PC-3 (cell line): ENCODE data around the gene KLF5. TPM values are rescaled to one million over a fixed set of nuclear protein-coding genes. Genes with fewer than 3 reads are reported as not detected.
A peak's percentile ranks its signal among the peaks of the same experiment; 100 is the strongest.

Source experiments
- ATAC-seq: fragments of 200-7000 bp; cut with Tn5 transposase; 2 replicates; pipeline ENCODE4 v1.9.1; 2020; ENCODE audit warnings: mild to moderate bottlenecking, moderate library complexity
- BruUV-seq: library from RNA; stranded (reverse); fragments of 400-500 nt; replicated peaks from 2 replicates; lab custom pipeline; 2021; lab: Mats Ljungman, UMichigan
- CTCF ChIA-PET: fragments of 300-600 bp; sonication (Branson Sonifier 250); formaldehyde crosslinking; loops from one replicate; lab custom pipeline; 2022; ENCODE audit warnings: antibody characterized with exemption; lab: Charles Lee
- POLR2A ChIA-PET: fragments of 300-600 bp; sonication (Branson Sonifier 250); formaldehyde crosslinking; loops from one replicate; lab custom pipeline; 2022; ENCODE audit warnings: antibody characterized with exemption; ENCODE audit not compliant: unreplicated experiment; lab: Charles Lee
- DNase-seq: peaks from one replicate; pipeline ENCODE4 v3.0.0-alpha.2; 2015
- H2AFZ ChIP-seq: fragments of 300-600 bp; sonication (generic); 2 replicates; pipeline ENCODE4 v1.6.0; 2016; ENCODE audit warnings: antibody characterized with exemption, low read length
- H3F3A ChIP-seq: fragments of 300-600 bp; sonication (generic); one replicate; pipeline ENCODE4 v1.6.0; 2017; ENCODE audit warnings: antibody characterized with exemption, low read length, control low read depth, mild to moderate bottlenecking; ENCODE audit not compliant: unreplicated experiment
- H3K27ac ChIP-seq: fragments of 300-600 bp; sonication (generic); 2 replicates; pipeline ENCODE4 v1.5.1; 2016; ENCODE audit warnings: mild to moderate bottlenecking, low read length
- H3K27me3 ChIP-seq: fragments of 300-600 bp; sonication (generic); 2 replicates; pipeline ENCODE4 v1.6.1; 2016; ENCODE audit warnings: low read length, mixed read lengths
- H3K36me3 ChIP-seq: fragments of 300-600 bp; sonication (generic); 2 replicates; pipeline ENCODE4 v1.6.1; 2016; ENCODE audit warnings: low read depth, mixed run types, low read length, mixed read lengths
- H3K4me1 ChIP-seq: fragments of 300-600 bp; sonication (generic); 2 replicates; pipeline ENCODE4 v1.5.1; 2016; ENCODE audit warnings: low read length; ENCODE audit not compliant: insufficient read depth
- H3K4me2 ChIP-seq: fragments of 300-600 bp; sonication (generic); 2 replicates; pipeline ENCODE4 v1.6.0; 2016; ENCODE audit warnings: low read length
- H3K4me3 ChIP-seq: fragments of 300-600 bp; sonication (generic); 2 replicates; pipeline ENCODE4 v1.5.1; 2016; ENCODE audit warnings: mild to moderate bottlenecking, low read length, mixed read lengths
- H3K79me2 ChIP-seq: fragments of 300-600 bp; sonication (generic); 2 replicates; pipeline ENCODE4 v1.6.1; 2017; ENCODE audit warnings: low read length, mixed read lengths
- H3K9ac ChIP-seq: fragments of 300-600 bp; sonication (generic); 2 replicates; pipeline ENCODE4 v1.6.0; 2016; ENCODE audit warnings: mild to moderate bottlenecking, low read length
- H3K9me2 ChIP-seq: fragments of 300-600 bp; sonication (generic); replicated peaks from 2 replicates; pipeline ENCODE4 v1.6.1; 2016; ENCODE audit warnings: mixed run types, low read length, mixed read lengths
- H3K9me3 ChIP-seq: fragments of 300-600 bp; sonication (generic); 2 replicates; pipeline ENCODE4 v1.6.1; 2016; ENCODE audit warnings: low read length, mixed read lengths
- H4K20me1 ChIP-seq: fragments of 300-600 bp; sonication (generic); 2 replicates; pipeline ENCODE4 v1.6.1; 2016; ENCODE audit warnings: low read length, mixed read lengths
- EZH2 ChIP-seq: fragments of 300-600 bp; sonication (generic); IDR thresholded peaks from one replicate; pipeline ENCODE4 v1.6.1; 2017; ENCODE audit warnings: antibody characterized with exemption, mild to moderate bottlenecking, low read length; ENCODE audit not compliant: unreplicated experiment
- EZH2phosphoT487 ChIP-seq: fragments of 300-600 bp; sonication (generic); IDR thresholded peaks from 2 replicates; pipeline ENCODE4 v1.6.1; 2018; ENCODE audit warnings: mild to moderate bottlenecking, antibody characterized with exemption, low read length, borderline replicate concordance
- intact Hi-C: fragments of 100-400 bp; cut with micrococcal nuclease; formaldehyde crosslinking; loops from 2 replicates; pipeline ENCODE4 v1.9.0; 2023
- total RNA-seq: library from RNA; depleted of rRNA; stranded (reverse); fragments of >200 nt; gene quantifications from 2 replicates; pipeline ENCODE4 v1.2.3, GENCODE V29; 2014
- TF ChIP-seq, protein P1 (sequence below): fragments of 300-600 bp; sonication (generic); conservative IDR thresholded peaks from 2 replicates; pipeline ENCODE4 v1.5.1; 2017; ENCODE audit warnings: antibody characterized with exemption, low read depth, mild to moderate bottlenecking, low read length

The KLF5 gene
- total RNA-seq, 1 experiment from 2014 or later: 53.7 TPM

DNA sequence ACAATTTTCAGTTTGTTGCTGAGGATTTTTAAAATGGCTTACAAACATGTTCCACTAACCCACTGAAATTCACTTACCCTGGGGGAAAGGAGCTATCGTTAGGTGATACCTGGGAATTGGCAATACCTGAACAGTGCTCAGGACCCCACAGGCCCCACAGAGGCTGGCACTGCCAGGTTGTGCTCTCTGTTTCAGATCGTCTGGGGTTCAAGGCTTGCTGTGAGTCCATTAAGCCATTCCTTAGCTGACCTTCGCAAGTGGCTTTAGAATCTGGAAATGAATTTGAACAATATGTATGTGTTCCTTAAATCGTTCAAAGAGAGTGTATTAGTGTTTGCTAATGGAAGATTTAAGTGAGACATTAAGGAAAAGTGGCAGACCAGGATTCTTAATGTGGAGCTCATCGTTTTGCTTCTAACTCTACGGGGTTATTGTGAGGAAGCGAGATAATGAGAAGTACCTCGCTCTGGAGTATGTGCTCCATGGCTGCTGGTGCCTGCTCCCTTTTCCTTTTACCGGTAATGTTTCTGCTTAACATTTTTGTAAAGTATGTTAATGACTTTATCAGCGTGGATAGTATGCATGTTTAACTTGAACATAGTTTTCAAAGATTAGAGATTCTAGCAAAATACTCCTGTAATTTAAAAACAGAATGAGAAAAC is 13.6 kb downstream of the KLF5 start:
- CTCF ChIA-PET: interaction anchor here (0.5 kb wide), 1 partner anchor 263 kb away, joined by 6 read pairs; no protein-coding TSS in a partner anchor
- no peak for ATAC-seq

DNA sequence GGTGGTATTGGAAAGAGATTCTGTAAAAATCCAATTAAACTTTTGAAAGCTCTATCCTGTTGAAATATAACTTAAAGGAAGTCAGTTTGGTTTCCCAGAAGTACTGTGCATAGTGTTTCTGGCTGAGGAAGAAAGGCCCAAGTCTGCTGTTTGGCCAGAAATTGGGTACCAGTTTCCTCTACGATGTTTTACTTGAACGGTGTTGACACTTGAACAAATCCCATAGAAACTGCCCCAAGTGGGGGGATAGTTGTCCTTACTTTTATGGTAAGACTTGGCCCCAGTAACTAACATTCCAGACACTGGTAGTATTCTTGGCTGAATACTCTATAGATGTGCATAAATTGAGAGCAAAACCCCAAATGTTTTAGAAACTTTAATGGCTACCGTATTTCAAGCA is 14.2 kb downstream of the KLF5 start:
- Histone ChIP-seq H3K36me3 (peaks cover 51% of the 10 kb centered on the region), H4K20me1 (peaks cover 27% of the 10 kb centered on the region; the same call in 1 of the 2 replicates), H3K9ac (no peak overlapping the region), H3K4me3 (no peak overlapping the region), H2AFZ (no peak overlapping the region), H3K9me3 (no peaks in the 10 kb centered on the region), H3K4me2 (no peak overlapping the region), H3K4me1 (peaks cover 49% of the 10 kb centered on the region), H3F3A (no peaks in the 10 kb centered on the region), H3K27ac (no peak overlapping the region), H3K9me2 (no peaks in the 10 kb centered on the region), H3K79me2 (peaks cover 84% of the 10 kb centered on the region), H3K27me3 (no peaks in the 10 kb centered on the region)
- no peak for ATAC-seq
- DNase-seq: no peak
- TF ChIP-seq EZH2 (no peak), EZH2phosphoT487 (no peak)
- TF ChIP-seq, protein P1, sequence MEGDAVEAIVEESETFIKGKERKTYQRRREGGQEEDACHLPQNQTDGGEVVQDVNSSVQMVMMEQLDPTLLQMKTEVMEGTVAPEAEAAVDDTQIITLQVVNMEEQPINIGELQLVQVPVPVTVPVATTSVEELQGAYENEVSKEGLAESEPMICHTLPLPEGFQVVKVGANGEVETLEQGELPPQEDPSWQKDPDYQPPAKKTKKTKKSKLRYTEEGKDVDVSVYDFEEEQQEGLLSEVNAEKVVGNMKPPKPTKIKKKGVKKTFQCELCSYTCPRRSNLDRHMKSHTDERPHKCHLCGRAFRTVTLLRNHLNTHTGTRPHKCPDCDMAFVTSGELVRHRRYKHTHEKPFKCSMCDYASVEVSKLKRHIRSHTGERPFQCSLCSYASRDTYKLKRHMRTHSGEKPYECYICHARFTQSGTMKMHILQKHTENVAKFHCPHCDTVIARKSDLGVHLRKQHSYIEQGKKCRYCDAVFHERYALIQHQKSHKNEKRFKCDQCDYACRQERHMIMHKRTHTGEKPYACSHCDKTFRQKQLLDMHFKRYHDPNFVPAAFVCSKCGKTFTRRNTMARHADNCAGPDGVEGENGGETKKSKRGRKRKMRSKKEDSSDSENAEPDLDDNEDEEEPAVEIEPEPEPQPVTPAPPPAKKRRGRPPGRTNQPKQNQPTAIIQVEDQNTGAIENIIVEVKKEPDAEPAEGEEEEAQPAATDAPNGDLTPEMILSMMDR: no peak
- ChIA-PET POLR2A (no interaction called here), CTCF (interaction anchor here (0.5 kb wide), 1 partner anchor 264 kb away, joined by 6 read pairs; no protein-coding TSS in a partner anchor)
- intact Hi-C loops: no loop called here
- BruUV-seq: no TSS peak

More for the DNA sequence above, 13.6 kb downstream of the KLF5 start:
- peaks cover 27% of the 10 kb centered on the region; the same call in 1 of the 2 replicates for H4K20me1 ChIP-seq
- intact Hi-C loops: no loop called here
- H3K36me3 ChIP-seq: peaks cover 56% of the 10 kb centered on the region
- H3F3A ChIP-seq: no peaks in the 10 kb centered on the region
- TF ChIP-seq EZH2phosphoT487: no peak
- H3K9me3 ChIP-seq: no peaks in the 10 kb centered on the region
- no peak overlapping the region for H3K27ac ChIP-seq
- peaks cover 50% of the 10 kb centered on the region for H3K4me1 ChIP-seq
- H3K4me3 ChIP-seq: no peak overlapping the region
- H3K4me2 ChIP-seq: no peak overlapping the region
- POLR2A ChIA-PET: interaction anchor here (0.7 kb wide), 1 partner anchor 9 kb away, joined by 6 read pairs; no protein-coding TSS in a partner anchor
- H3K27me3 ChIP-seq: no peaks in the 10 kb centered on the region
- no peak for DNase-seq
- H2AFZ ChIP-seq: no peak overlapping the region
- H3K9me2 ChIP-seq: no peaks in the 10 kb centered on the region
- peaks cover 91% of the 10 kb centered on the region for H3K79me2 ChIP-seq
- no peak overlapping the region for H3K9ac ChIP-seq
- BruUV-seq: no TSS peak

DNA sequence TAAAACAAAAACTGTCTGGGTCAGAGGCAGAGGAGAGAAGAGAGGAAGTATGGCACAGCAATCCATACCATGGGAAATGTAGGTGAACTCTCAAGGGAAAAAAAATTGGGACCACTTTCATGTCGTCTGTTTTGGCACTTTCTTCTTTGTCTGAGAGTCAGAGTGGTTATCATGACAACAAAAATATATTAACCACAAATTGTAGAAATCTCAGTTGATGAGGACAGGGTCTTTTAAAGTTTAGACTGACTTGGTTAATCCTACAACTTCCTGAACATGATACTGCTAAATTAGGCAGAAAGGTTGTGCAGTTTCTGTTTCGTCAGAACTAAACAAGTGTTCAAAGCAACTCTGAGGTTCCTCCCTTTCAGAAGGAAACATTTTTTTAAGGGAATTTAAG is 15.2 kb downstream of the KLF5 start:
- H3K4me1 ChIP-seq: peaks cover 41% of the 10 kb centered on the region
- ChIA-PET CTCF (no interaction called here), POLR2A (no interaction called here)
- ATAC-seq (no peak), DNase-seq (no peak)
- no peak overlapping the region for H3K4me3 ChIP-seq
- no TSS peak for BruUV-seq
- no peaks in the 10 kb centered on the region for H3K9me2 ChIP-seq
- no peak for TF ChIP-seq EZH2phosphoT487
- TF ChIP-seq EZH2: no peak
- TF ChIP-seq, protein P1: no peak
- peaks cover 75% of the 10 kb centered on the region for H3K79me2 ChIP-seq
- H3F3A ChIP-seq: no peaks in the 10 kb centered on the region
- peak overlapping the region; percentile 1; the same call in 1 of the 2 replicates for H3K27ac ChIP-seq
- intact Hi-C loops: no loop called here
- no peak overlapping the region for H3K4me2 ChIP-seq
- H2AFZ ChIP-seq: no peak overlapping the region
- peaks cover 27% of the 10 kb centered on the region; the same call in 1 of the 2 replicates for H4K20me1 ChIP-seq
- H3K36me3 ChIP-seq: peaks cover 48% of the 10 kb centered on the region
- no peaks in the 10 kb centered on the region for H3K9me3 ChIP-seq
- H3K27me3 ChIP-seq: no peaks in the 10 kb centered on the region
- H3K9ac ChIP-seq: no peak overlapping the region
